H1 (cell line): ENCODE data around the gene AEBP1. TPM values are rescaled to one million over a fixed set of nuclear protein-coding genes. Genes with fewer than 3 reads are reported as not detected.

Source experiments
- GABPA ChIP-seq: IDR thresholded peaks from 2 replicates; pipeline ENCODE4 v1.6.1; 2011; ENCODE audit warnings: mild to moderate bottlenecking, low read length, moderate library complexity, borderline replicate concordance; ENCODE audit not compliant: insufficient read depth
- polyA plus RNA-seq, 7 experiments: library from polyadenylated mRNA; depleted of rRNA in 3 of 7; stranded (reverse) in 5 of 7; unstranded in 2 of 7; fragments of >200 nt in 5 of 7; fragments of 200-250 nt in 2 of 7; gene quantifications; 1 replicate in 5 of 7; 2 replicates in 1 of 7; 4 replicates in 1 of 7; pipeline versions ENCODE4 v1.2.1 to v1.2.3, GENCODE V29; 2011 to 2013; ENCODE audit warnings: missing spikeins in 2 of 7, mixed read lengths in 2 of 7
- total RNA-seq: library from RNA; stranded (reverse); fragmentation: NEBNext Ultra II Directional; extraction: Animal tissue kit (Norgen Biotek cat#: 25700); gene quantifications from 2 replicates; pipeline ENCODE4 v1.2.1, GENCODE V29; 2021

Gene AEBP1
- total and polyA plus RNA-seq, 2 of the 8 experiments (the other 6 are each of a cell fraction or from before 2014, with no cell fraction given), result 10.4 to 41.2 TPM

GRCh38 chr7:44079331-44080021 is 24.7 kb upstream of the AEBP1 start (continued):
- TF ChIP-seq GABPA, result no peak
